IPS DF 4.7 (cell line): ENCODE results near the gene SLC6A7.

Experiments used
- DNase-seq: peaks from one replicate; pipeline ENCODE4 v3.0.0-alpha.2; 2013; ENCODE audit warnings: low spot score; ENCODE audit errors: extremely low read depth

Gene SLC6A7

GRCh38 chr5:150190503-150190979, 679 bp downstream of the SLC6A7 start:
- no peak for DNase-seq

GRCh38 chr5:150190987-150191386, 1.1 kb downstream of the SLC6A7 start:
- no peak for DNase-seq

GRCh38 chr5:150192462-150192861, 2.6 kb downstream of the SLC6A7 start:
- no peak for DNase-seq

GRCh38 chr5:150195736-150196485, 6.0 kb downstream of the SLC6A7 start:
- DNase-seq: no peak

- DNase-seq: no peak
Measured at GRCh38 chr5:150196514-150196913, 6.7 kb downstream of the SLC6A7 start.

DNA sequence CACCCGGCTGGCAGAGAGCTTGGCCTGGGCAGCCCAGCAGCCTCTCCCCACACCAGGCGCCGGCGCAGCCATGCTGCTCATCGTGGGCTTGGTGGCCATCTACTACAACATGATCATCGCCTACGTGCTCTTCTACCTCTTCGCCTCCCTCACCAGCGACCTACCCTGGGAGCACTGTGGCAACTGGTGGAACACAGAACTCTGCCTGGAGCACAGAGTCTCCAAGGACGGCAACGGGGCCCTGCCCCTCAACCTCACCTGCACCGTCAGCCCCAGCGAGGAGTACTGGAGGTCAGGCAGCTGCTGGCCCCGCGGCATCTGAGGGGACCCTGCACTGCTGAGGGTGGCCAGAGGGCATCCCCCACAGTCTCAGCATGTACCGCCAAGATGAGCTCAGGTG, 7.1 kb downstream of the SLC6A7 start:
- DNase-seq: no peak

DNA sequence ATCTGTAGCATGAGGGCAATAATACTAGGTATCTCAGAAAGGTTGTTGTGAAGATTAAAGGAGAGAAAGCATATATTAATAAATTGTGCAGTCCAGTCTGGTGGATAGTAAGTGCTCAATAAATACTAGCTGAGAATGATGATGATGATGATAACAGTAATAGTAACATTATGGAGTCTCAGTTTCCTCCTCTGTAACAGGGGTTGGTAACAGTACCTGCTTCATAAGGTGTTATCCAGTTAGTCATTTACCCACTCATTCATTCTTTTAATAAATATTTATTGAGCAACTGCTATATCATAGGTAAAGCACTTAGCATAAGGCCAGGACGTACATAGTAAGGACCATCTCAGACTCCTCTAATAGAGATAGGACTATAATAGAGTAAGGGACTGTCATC, 7.6 kb downstream of the SLC6A7 start:
- no peak for DNase-seq

DNA sequence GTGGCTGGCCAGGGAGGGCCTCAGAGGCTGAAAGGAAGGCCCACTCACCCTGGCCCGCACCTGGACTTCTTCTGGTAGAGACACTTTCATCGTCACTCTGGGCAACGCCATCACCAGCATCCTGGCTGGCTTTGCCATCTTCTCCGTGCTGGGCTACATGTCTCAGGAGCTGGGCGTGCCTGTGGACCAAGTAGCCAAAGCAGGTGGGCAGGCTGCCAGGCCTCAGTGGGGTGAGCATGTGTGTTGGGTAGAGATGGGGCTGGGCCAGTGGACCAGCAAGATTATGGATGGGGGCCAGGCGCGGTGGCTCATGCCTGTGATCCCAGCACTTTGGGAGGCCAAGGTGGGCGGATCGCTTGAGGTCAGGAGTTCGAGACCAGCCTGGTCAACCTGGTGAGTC, 12.6 kb downstream of the SLC6A7 start:
- DNase-seq: no peak

- no peak for DNase-seq
Measured at GRCh38 chr5:150203832-150204589, 14.1 kb downstream of the SLC6A7 start.

- no peak for DNase-seq
Measured at GRCh38 chr5:150204590-150204960, 14.7 kb downstream of the SLC6A7 start.

GRCh38 chr5:150206098-150206778, 16.4 kb downstream of the SLC6A7 start:
- no peak for DNase-seq

- no peak for DNase-seq
Measured at GRCh38 chr5:150206779-150207115, 16.9 kb downstream of the SLC6A7 start.

DNA sequence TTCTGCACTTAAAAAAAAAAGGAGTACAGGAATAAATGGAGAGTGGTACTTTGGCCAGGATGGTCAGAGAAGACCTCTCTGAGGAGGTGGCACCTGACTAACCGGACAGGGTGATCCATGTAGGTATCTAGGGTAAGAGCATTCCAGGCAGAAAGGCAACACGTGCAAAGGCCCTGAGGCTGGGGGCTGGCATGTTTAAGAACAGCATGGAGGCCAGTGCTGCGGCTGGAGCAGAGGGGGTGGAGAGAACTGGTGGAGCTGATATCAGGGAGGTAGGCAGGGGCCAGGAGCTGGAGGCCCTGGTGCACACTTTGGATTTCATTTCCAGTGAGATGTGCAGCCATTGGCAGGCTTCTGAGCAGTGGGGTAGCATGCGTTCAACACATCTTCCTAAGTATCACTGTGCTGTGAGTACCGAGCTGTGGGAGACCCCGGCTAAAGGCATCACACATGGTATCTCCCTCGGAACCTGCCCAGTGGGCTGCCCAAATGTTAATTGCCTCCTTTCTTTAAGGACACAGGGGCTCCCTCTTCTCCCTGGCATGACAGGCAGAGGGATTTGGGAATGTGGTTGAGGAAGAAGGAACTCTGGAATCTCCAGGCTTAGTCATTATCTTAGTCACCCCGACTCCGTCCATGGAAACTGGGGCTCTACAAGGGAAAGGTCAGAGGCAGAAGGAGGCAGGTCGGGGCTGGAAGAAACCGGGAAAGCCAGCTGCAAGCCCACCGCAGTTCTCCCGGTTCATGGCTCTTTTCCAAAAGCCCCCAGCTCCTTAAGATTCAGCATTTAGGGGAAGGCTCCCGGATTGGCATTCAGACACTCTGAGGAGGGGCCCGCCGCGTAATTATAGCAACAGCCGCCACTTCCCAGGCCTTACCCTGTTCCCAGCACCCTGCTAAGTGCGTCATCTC, 18.6 kb downstream of the SLC6A7 start:
- DNase-seq: no peak

- DNase-seq: no peak
Measured at GRCh38 chr5:150209099-150209635, 19.3 kb downstream of the SLC6A7 start.

DNA sequence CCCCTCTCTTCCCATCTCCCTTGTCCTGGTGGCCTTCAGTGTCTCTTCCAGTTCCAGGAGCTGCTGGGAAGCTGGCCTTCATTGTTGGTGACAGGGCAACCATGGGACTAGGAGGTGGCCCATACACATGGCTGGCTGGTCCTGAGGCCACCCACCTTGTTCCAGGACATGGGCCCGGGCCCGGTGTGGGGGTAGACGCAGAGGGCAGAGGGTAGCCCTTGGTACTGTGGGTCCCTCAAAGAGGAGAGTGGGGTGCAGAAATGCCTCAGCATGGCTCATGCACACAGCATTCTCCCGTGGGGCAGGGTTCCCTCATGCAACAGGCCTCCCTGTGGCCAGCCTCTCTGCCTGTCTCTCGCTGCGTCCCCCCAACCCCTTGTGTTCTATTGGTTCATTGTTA, 20.8 kb downstream of the SLC6A7 start:
- DNase-seq: no peak

- no peak for DNase-seq
Measured at GRCh38 chr5:150211156-150212030, 21.5 kb downstream of the SLC6A7 start.

GRCh38 chr5:150213530-150213929, 23.7 kb downstream of the SLC6A7 start:
- no peak for DNase-seq

- no peak for DNase-seq
Measured at GRCh38 chr5:150214289-150214688, 24.4 kb downstream of the SLC6A7 start.

GRCh38 chr5:150215979-150216944, 26.4 kb downstream of the SLC6A7 start:
- DNase-seq: no peak
